HepG2 (cell line): ENCODE measurements around the gene COL26A1. TPM values are rescaled to one million over a fixed set of nuclear protein-coding genes. Genes with fewer than 3 reads are reported as not detected.

Experiments used
- ARID5B ChIP-seq: IDR thresholded peaks from 2 replicates; pipeline ENCODE4 v1.4.0; 2020; ENCODE audit warnings: mild to moderate bottlenecking, missing genetic modification reagents
- ETV5 ChIP-seq: IDR thresholded peaks from 2 replicates; pipeline ENCODE4 v1.6.1; 2018; ENCODE audit warnings: missing biosample characterization, missing genetic modification reagents, inconsistent platforms, borderline replicate concordance
- MYC ChIP-seq: sonication (generic); formaldehyde crosslinking; IDR thresholded peaks from 2 replicates; pipeline ENCODE4 v1.9.0; 2021; ENCODE audit warnings: missing genetic modification reagents, borderline replicate concordance
- TCF7 ChIP-seq: sonication (generic); IDR thresholded peaks from 2 replicates; pipeline ENCODE4 v1.6.1; 2016; ENCODE audit warnings: antibody characterized with exemption, low read depth
- TIGD3 ChIP-seq: sonication (generic); formaldehyde crosslinking; IDR thresholded peaks from 2 replicates; pipeline ENCODE4 v1.5.1; 2020; ENCODE audit warnings: mild to moderate bottlenecking, missing genetic modification reagents, borderline replicate concordance
- ZBTB39 ChIP-seq: sonication (generic); formaldehyde crosslinking; IDR thresholded peaks from 2 replicates; pipeline ENCODE4 v1.5.0; 2020; ENCODE audit warnings: missing genetic modification reagents
- ZFP91 ChIP-seq: sonication (generic); formaldehyde crosslinking; IDR thresholded peaks from 2 replicates; pipeline ENCODE4 v1.9.0; 2022; ENCODE audit warnings: missing genetic modification reagents, mild to moderate bottlenecking, borderline replicate concordance
- ZMYM4 ChIP-seq: sonication (generic); formaldehyde crosslinking; IDR thresholded peaks from 2 replicates; pipeline ENCODE4 v1.8.1; 2023; ENCODE audit warnings: mild to moderate bottlenecking, missing genetic modification reagents
- ZNF30 ChIP-seq: sonication (generic); formaldehyde crosslinking; IDR thresholded peaks from 2 replicates; pipeline ENCODE4 v1.5.0; 2020; ENCODE audit warnings: mild to moderate bottlenecking, missing genetic modification reagents
- ZNF407 ChIP-seq: sonication (generic); formaldehyde crosslinking; IDR thresholded peaks from one replicate; pipeline ENCODE4 v1.5.1; 2020; ENCODE audit warnings: mild to moderate bottlenecking, missing genetic modification reagents; ENCODE audit errors: not compliant biosample characterization
- ZNF839 ChIP-seq: sonication (generic); formaldehyde crosslinking; IDR thresholded peaks from 2 replicates; pipeline ENCODE4 v1.4.0; 2020; ENCODE audit warnings: missing genetic modification reagents, mild to moderate bottlenecking, borderline replicate concordance
- polyA plus RNA-seq, 8 experiments: library from polyadenylated mRNA; depleted of rRNA in 3 of 8; stranded (reverse) in 7 of 8; unstranded in 1 of 8; fragments of >200 nt; fragmentation: Illumina TruSeq in 4 of 8; extraction: Trizol in 4 of 8; gene quantifications; 2 replicates each; pipeline versions ENCODE4 v1.2.1 to v1.2.3, GENCODE V29; 2011 to 2016; ENCODE audit warnings: low read depth in 4 of 8, missing spikeins in 1 of 8, mixed read lengths in 1 of 8; ENCODE audit not compliant: insufficient read depth in 1 of 8
- total RNA-seq, 5 experiments: library from RNA; depleted of rRNA; stranded (reverse); fragments of >200 nt; fragmentation: Illumina TruSeq; extraction: Trizol; gene quantifications; 2 replicates each; pipeline ENCODE4 v1.2.3, GENCODE V29; 2016; ENCODE audit warnings: low read depth in 1 of 5

COL26A1 gene
- total and polyA plus RNA-seq, 2 of the 13 experiments (the other 11 are each of a cell fraction or from before 2014, with no cell fraction given) = 7.8 to 9.2 TPM

GRCh38 chr7:101411508-101411874 lies 48.8 kb downstream of the COL26A1 start (continued):
- TF ChIP-seq ZNF407 (CRISPR knock-in tag) = no peak
- no peak for TF ChIP-seq ZNF839
- TF ChIP-seq ZFP91 (CRISPR knock-in tag) = 0 out of 2 replicates have a peak, but pooled peaks have one; percentile 7
- 0 out of 2 replicates have a peak, but pooled peaks have one; percentile 3 for TF ChIP-seq ETV5 (CRISPR knock-in tag)
- TF ChIP-seq ZBTB39 (CRISPR knock-in tag) = 0 out of 2 replicates have a peak, but pooled peaks have one; percentile 14
- no peak for TF ChIP-seq ZNF30
- no peak; the same call in 1 of the 2 replicates for TF ChIP-seq MYC
- TF ChIP-seq ARID5B (CRISPR knock-in tag) = no peak
- TF ChIP-seq ZMYM4 (CRISPR knock-in tag) = peak; percentile 4; the same call in 1 of the 2 replicates
- no peak for TF ChIP-seq TIGD3
- TF ChIP-seq TCF7 = no peak
